Hair follicular keratinocyte (primary cell): ENCODE data around the gene NLRX1. TPM values are rescaled to one million over a fixed set of nuclear protein-coding genes. Genes with fewer than 3 reads are reported as not detected.

Source experiments
- total RNA-seq: library from RNA; depleted of rRNA; stranded (reverse); fragments of >200 nt; gene quantifications from 2 replicates; pipeline ENCODE4 v1.2.3, GENCODE V29; 2015

NLRX1 gene, protein sequence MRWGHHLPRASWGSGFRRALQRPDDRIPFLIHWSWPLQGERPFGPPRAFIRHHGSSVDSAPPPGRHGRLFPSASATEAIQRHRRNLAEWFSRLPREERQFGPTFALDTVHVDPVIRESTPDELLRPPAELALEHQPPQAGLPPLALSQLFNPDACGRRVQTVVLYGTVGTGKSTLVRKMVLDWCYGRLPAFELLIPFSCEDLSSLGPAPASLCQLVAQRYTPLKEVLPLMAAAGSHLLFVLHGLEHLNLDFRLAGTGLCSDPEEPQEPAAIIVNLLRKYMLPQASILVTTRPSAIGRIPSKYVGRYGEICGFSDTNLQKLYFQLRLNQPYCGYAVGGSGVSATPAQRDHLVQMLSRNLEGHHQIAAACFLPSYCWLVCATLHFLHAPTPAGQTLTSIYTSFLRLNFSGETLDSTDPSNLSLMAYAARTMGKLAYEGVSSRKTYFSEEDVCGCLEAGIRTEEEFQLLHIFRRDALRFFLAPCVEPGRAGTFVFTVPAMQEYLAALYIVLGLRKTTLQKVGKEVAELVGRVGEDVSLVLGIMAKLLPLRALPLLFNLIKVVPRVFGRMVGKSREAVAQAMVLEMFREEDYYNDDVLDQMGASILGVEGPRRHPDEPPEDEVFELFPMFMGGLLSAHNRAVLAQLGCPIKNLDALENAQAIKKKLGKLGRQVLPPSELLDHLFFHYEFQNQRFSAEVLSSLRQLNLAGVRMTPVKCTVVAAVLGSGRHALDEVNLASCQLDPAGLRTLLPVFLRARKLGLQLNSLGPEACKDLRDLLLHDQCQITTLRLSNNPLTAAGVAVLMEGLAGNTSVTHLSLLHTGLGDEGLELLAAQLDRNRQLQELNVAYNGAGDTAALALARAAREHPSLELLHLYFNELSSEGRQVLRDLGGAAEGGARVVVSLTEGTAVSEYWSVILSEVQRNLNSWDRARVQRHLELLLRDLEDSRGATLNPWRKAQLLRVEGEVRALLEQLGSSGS
- 13.6 and 18.8 TPM in 2 replicates for total RNA-seq

DNA sequence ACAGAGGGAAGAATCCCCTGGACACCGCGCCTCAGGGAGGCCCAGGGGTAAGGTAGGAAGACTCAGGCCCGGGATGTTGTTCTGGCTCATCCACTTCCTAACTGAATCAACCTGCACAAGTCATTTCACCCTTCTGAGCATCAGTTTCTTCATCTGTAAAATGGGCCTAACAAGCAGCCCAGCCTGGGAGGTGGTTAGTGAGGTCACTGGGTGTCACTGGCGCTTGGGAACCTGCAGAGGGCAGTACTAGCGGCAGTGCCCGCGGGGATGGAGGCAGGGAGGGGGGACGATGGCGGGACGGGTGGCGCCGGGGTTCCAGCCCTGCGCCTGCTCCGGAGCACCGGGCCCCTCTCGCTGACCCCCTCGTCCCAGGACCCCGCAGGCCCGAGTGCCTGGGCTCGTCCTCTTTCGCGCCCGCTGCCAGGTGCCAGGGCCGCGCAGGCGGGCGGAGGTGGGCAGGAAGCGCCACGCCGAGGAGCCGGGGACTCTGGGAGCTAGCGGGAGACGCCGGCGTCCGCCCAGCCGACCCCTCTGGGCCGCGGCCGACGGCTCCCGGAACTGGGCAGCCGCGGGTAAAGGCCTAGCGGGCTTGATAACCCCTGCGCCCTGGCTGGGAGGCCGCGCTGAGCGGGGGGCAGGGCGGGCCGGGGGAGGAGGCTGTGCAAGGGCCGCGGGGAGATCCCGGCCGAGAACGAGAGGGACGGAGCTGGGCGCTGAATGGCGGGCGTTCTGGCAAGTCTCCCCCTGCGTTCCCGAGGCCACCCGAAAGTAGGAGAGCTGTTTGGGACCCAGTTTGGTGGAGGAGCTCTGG is at the start of gene NLRX1:
TSS of gene NLRX1 (plus strand) at position 255 of the 811 bp plus-strand sequence. CDS start 2,679 bp downstream, outside the sequence.

DNA sequence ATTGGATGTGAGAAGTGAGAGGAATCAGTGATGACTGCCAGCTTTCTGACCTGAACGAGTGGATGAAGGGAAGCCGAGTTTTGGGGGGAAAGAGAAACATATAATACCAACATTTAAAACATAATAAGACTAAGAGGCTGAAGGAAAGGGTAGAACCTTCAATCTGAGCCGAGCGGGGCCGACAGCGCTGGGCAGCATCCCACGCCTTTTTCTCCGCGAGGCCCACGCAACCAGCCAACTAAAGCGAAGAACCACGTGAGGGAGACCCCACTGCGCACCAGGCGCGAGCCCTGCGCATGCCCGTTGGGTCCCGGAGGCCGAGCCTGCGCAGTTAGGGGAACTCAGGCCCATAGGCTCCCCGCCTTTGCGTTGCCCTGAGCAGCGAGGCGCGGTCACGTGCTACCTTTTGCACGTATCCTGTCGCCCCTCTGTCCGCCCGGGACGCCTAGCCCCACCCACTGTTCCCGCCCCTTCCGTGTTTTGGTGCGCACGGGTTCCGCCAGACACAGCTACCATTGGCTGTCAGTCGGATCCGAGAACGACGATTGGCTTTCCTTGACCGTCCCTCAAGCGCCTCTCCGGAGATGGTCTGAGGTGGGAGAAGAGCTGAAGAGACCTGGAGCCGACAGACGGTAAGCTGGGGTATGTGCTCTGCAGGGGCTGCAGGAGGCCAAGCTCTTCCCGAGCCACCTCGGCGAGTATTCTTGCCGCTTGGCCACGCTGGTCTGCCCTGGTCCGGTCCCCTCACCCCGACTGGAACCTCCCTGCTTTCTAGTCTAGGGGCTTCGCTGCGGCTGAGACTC is 47.3 kb upstream of the NLRX1 start, which contains the start of gene HINFP:
TSS of gene HINFP (plus strand) at position 573 of the 803 bp plus-strand sequence. CDS start 5,365 bp downstream, outside the sequence.

GRCh38 chr11:119149018-119149785 is 19.3 kb upstream of the NLRX1 start, which contains the start of gene ABCG4:
Gene ABCG4, plus strand, starts transcription at chr11:119149052. Its CDS starts 914 bp downstream, at chr11:119149966.

GRCh38 chr11:119205574-119206510 is 37.3 kb downstream of the NLRX1 start, which contains the start of gene CBL:
Gene CBL, plus strand, starts transcription at chr11:119206339. Its CDS starts 79 bp downstream, at chr11:119206418.

Other genes starting within 250 kb of the NLRX1 start
- 23.8 and 25.0 TPM in 2 replicates for gene BCL9L, start 242.8 kb upstream of the NLRX1 start, total RNA-seq
- 0.30 TPM in 1 of 2 replicates, not detected in the other for gene UPK2, start 212.4 kb upstream of the NLRX1 start, total RNA-seq
- not detected in 2 replicates for gene FOXR1, start 197.0 kb upstream of the NLRX1 start, total RNA-seq
- 5.2 and 7.8 TPM in 2 replicates for gene CENATAC, start 170.6 kb upstream of the NLRX1 start, total RNA-seq
- gene RPS25, start 150.4 kb upstream of the NLRX1 start, total RNA-seq: 2,303 and 2,652 TPM in 2 replicates
- gene TRAPPC4, start 150.0 kb upstream of the NLRX1 start, total RNA-seq: 85.4 and 97.8 TPM in 2 replicates
- 22.0 and 24.0 TPM in 2 replicates for gene SLC37A4, start 137.8 kb upstream of the NLRX1 start, total RNA-seq
- 214 and 216 TPM in 2 replicates for gene HYOU1, start 111.5 kb upstream of the NLRX1 start, total RNA-seq
- gene VPS11, start 100.9 kb upstream of the NLRX1 start, total RNA-seq: 14.7 and 17.1 TPM in 2 replicates
- 22.5 and 29.3 TPM in 2 replicates for gene HMBS, start 83.8 kb upstream of the NLRX1 start, total RNA-seq
- gene DPAGT1, start 66.9 kb upstream of the NLRX1 start, total RNA-seq: 27.2 and 32.5 TPM in 2 replicates
- gene C2CD2L, start 61.4 kb upstream of the NLRX1 start, total RNA-seq: 4.5 and 7.3 TPM in 2 replicates
- gene HINFP, start 47.1 kb upstream of the NLRX1 start, total RNA-seq: 8.4 and 13.1 TPM in 2 replicates
- 0.08 and 0.23 TPM in 2 replicates for gene ABCG4, start 19.7 kb upstream of the NLRX1 start, total RNA-seq
- 0.16 TPM in 1 of 2 replicates, not detected in the other for gene NHERF4, start 16.8 kb downstream of the NLRX1 start, total RNA-seq
- 13.4 and 17.3 TPM in 2 replicates for gene CBL, start 37.6 kb downstream of the NLRX1 start, total RNA-seq
- gene MCAM, start 148.4 kb downstream of the NLRX1 start, total RNA-seq: 409 and 417 TPM in 2 replicates
- gene RNF26, start 165.8 kb downstream of the NLRX1 start, total RNA-seq: 8.2 and 15.8 TPM in 2 replicates
- 0.15 and 0.55 TPM in 2 replicates for gene C1QTNF5, start 172.2 kb downstream of the NLRX1 start, total RNA-seq
- gene MFRP, start 178.0 kb downstream of the NLRX1 start, total RNA-seq: not detected in 2 replicates
- 0.08 and 0.84 TPM in 2 replicates for gene USP2, start 213.0 kb downstream of the NLRX1 start, total RNA-seq